H1 (cell line): ENCODE results near the gene FOXO1. TPM values are rescaled to one million over a fixed set of nuclear protein-coding genes. Genes with fewer than 3 reads are reported as not detected.

ENCODE experiments used
- CTCF ChIA-PET: fragments of 300-600 bp; sonication (Branson Sonifier 250); formaldehyde crosslinking; loops from one replicate; lab custom pipeline; 2021; ENCODE audit not compliant: partially characterized antibody; lab: Charles Lee
- POLR2A ChIA-PET: fragments of 300-600 bp; sonication (Branson Sonifier 250); formaldehyde crosslinking; loops from one replicate; lab custom pipeline; 2021; ENCODE audit warnings: inconsistent platforms; ENCODE audit not compliant: partially characterized antibody; lab: Charles Lee
- DNase-seq, 2 experiments: peaks; one replicate each; pipeline versions ENCODE4 v3.0.0 to v3.0.0-alpha.2; 2010 to 2022; ENCODE audit warnings: low spot score in 2 of 2, low read depth in 1 of 2, mixed read lengths in 1 of 2
- FAIRE-seq: peaks from 2 replicates; lab custom pipeline; 2011; peaks lifted over from hg19 to GRCh38; lab: Jason Lieb, UNC
- H2AFZ ChIP-seq: 2 replicates; pipeline ENCODE4 v1.8.1; 2012; ENCODE audit warnings: low read length, inconsistent platforms
- H2AK5ac ChIP-seq: 2 replicates; pipeline ENCODE4 v1.6.1; 2013; ENCODE audit warnings: low read depth, low read length
- H2BK120ac ChIP-seq: replicated peaks from 2 replicates; pipeline ENCODE3; 2013; ENCODE audit warnings: low read depth, low read length, inconsistent platforms
- H2BK12ac ChIP-seq: 2 replicates; pipeline ENCODE4 v1.6.1; 2013; ENCODE audit warnings: low read depth, low read length
- H2BK15ac ChIP-seq: 2 replicates; pipeline ENCODE4 v1.6.1; 2013; ENCODE audit warnings: low read length
- H2BK20ac ChIP-seq: 2 replicates; pipeline ENCODE4 v1.6.1; 2013; ENCODE audit warnings: low read length
- H2BK5ac ChIP-seq: 2 replicates; pipeline ENCODE4 v1.6.1; 2013; ENCODE audit warnings: low read depth, low read length
- H3K14ac ChIP-seq: 2 replicates; pipeline ENCODE4 v1.6.1; 2013; ENCODE audit warnings: inconsistent platforms; ENCODE audit not compliant: insufficient read length
- H3K18ac ChIP-seq: 2 replicates; pipeline ENCODE4 v1.6.1; 2013; ENCODE audit warnings: low read length; ENCODE audit errors: extremely low read depth
- H3K23ac ChIP-seq: 2 replicates; pipeline ENCODE4 v1.6.1; 2013; ENCODE audit warnings: inconsistent platforms; ENCODE audit not compliant: insufficient read length
- H3K23me2 ChIP-seq: 2 replicates; pipeline ENCODE4 v1.6.1; 2013; ENCODE audit warnings: low read depth, low read length
- H3K27ac ChIP-seq: 2 replicates; pipeline ENCODE4 v1.6.1; 2011; ENCODE audit warnings: low read depth, low read length, inconsistent platforms
- H3K27me3 ChIP-seq, 4 experiments: replicated peaks in 1 of 4; 1 replicate in 1 of 4; 2 replicates in 3 of 4; pipeline versions ENCODE4 v1.6.1 to v1.8.1; 2011 to 2013; ENCODE audit warnings: low read length in 3 of 4, mild to moderate bottlenecking in 3 of 4, inconsistent platforms in 2 of 4, mixed read lengths in 2 of 4, moderate library complexity in 1 of 4; ENCODE audit not compliant: control insufficient read depth in 3 of 4, insufficient read depth in 3 of 4; ENCODE audit errors: extremely low read depth in 1 of 4
- H3K36me3 ChIP-seq, 4 experiments: 2 replicates each; pipeline versions ENCODE4 v1.6.1 to v1.8.1; 2011 to 2013; ENCODE audit warnings: mild to moderate bottlenecking in 4 of 4, low read length in 3 of 4, moderate library complexity in 2 of 4, control low read depth in 1 of 4, inconsistent platforms in 1 of 4; ENCODE audit not compliant: insufficient read depth in 4 of 4, control insufficient read depth in 2 of 4
- H3K4ac ChIP-seq: replicated peaks from 2 replicates; pipeline ENCODE3; 2013; ENCODE audit warnings: low read length, low read depth, mixed read lengths, inconsistent platforms; ENCODE audit not compliant: insufficient read length
- H3K4me1 ChIP-seq, 4 experiments: replicated peaks in 1 of 4; 1 replicate in 1 of 4; 2 replicates in 3 of 4; pipeline versions ENCODE4 v1.6.1 to v1.8.1; 2011 to 2013; ENCODE audit warnings: low read length in 3 of 4, inconsistent platforms in 2 of 4, mixed read lengths in 1 of 4; ENCODE audit not compliant: insufficient read depth in 4 of 4, control insufficient read depth in 3 of 4
- H3K4me2 ChIP-seq, 2 experiments: 2 replicates each; pipeline versions ENCODE4 v1.6.1 to v1.8.1; 2011 to 2013; ENCODE audit warnings: low read depth in 2 of 2, low read length in 2 of 2, control low read depth in 1 of 2, inconsistent platforms in 1 of 2, mild to moderate bottlenecking in 1 of 2; ENCODE audit not compliant: insufficient read depth in 1 of 2
- H3K4me3 ChIP-seq, 4 experiments: fragments of 200-600, 300-600 bp in 1 of 4; sonication (generic), shearing (Covaris generic), sonication (Bioruptor Twin) in 1 of 4; 2 replicates each; pipeline versions ENCODE4 v1.5.1 to v1.8.1; 2011 to 2016; ENCODE audit warnings: low read length in 4 of 4, low read depth in 3 of 4, control low read depth in 2 of 4, inconsistent platforms in 2 of 4, mild to moderate bottlenecking in 2 of 4, mixed read lengths in 1 of 4, moderate library complexity in 1 of 4; ENCODE audit not compliant: insufficient read depth in 2 of 4; ENCODE audit errors: extremely low read depth in 1 of 4
- H3K56ac ChIP-seq: replicated peaks from 2 replicates; pipeline ENCODE3; 2013; ENCODE audit warnings: low read depth, mild to moderate bottlenecking, mixed read lengths, low read length, inconsistent platforms; ENCODE audit not compliant: insufficient read length
- H3K79me1 ChIP-seq: 2 replicates; pipeline ENCODE4 v1.6.1; 2013; ENCODE audit warnings: low read depth, low read length, control low read depth
- H3K79me2 ChIP-seq, 2 experiments: 2 replicates each; pipeline versions ENCODE4 v1.6.1 to v1.8.1; 2012 to 2013; ENCODE audit warnings: low read length in 2 of 2, mild to moderate bottlenecking in 2 of 2, inconsistent platforms in 1 of 2; ENCODE audit not compliant: insufficient read depth in 2 of 2, control insufficient read depth in 1 of 2
- H3K9ac ChIP-seq, 4 experiments: replicated peaks in 1 of 4; 1 replicate in 1 of 4; 2 replicates in 3 of 4; pipeline versions ENCODE4 v1.6.1 to v1.8.1; 2011 to 2013; ENCODE audit warnings: low read depth in 3 of 4, low read length in 3 of 4, control low read depth in 2 of 4, mild to moderate bottlenecking in 2 of 4, moderate library complexity in 2 of 4, inconsistent platforms in 1 of 4; ENCODE audit errors: extremely low read depth in 1 of 4
- H3K9me3 ChIP-seq, 2 experiments: 2 replicates each; pipeline versions ENCODE4 v1.6.1 to v1.8.1; 2012 to 2013; ENCODE audit warnings: mild to moderate bottlenecking in 2 of 2, moderate library complexity in 2 of 2, control low read depth in 1 of 2, inconsistent platforms in 1 of 2, low read depth in 1 of 2, low read length in 1 of 2, mixed read lengths in 1 of 2; ENCODE audit not compliant: insufficient read depth in 2 of 2
- H4K20me1 ChIP-seq, 2 experiments: replicated peaks in 1 of 2; 2 replicates each; pipeline versions ENCODE3 to v1.8.1; 2011 to 2013; ENCODE audit warnings: inconsistent platforms in 2 of 2, low read length in 2 of 2, mild to moderate bottlenecking in 1 of 2; ENCODE audit not compliant: insufficient read depth in 2 of 2, control insufficient read depth in 1 of 2
- H4K5ac ChIP-seq: 2 replicates; pipeline ENCODE4 v1.6.1; 2013; ENCODE audit warnings: low read length, low read depth, mixed read lengths, inconsistent platforms; ENCODE audit not compliant: insufficient read length
- H4K8ac ChIP-seq: 2 replicates; pipeline ENCODE4 v1.8.0; 2013; ENCODE audit warnings: mild to moderate bottlenecking, moderate library complexity, low read length, inconsistent platforms; ENCODE audit not compliant: insufficient read depth; ENCODE audit errors: extremely low read depth
- H4K91ac ChIP-seq: replicated peaks from 2 replicates; pipeline ENCODE3; 2013; ENCODE audit warnings: low read length, mixed read lengths, inconsistent platforms; ENCODE audit not compliant: insufficient read length
- CBX8 ChIP-seq: fragments of 300-800, 300-1000 bp; sonication (generic); IDR thresholded peaks from 2 replicates; pipeline ENCODE4 v1.7.1; 2016; ENCODE audit warnings: low read depth, low read length, borderline replicate concordance
- CTBP2 ChIP-seq: IDR thresholded peaks from 2 replicates; pipeline ENCODE4 v1.7.0; 2011; ENCODE audit warnings: borderline replicate concordance, mild to moderate bottlenecking, moderate library complexity, mixed read lengths, low read length; ENCODE audit not compliant: insufficient read depth, insufficient read length
- CTCF ChIP-seq, 3 experiments: IDR thresholded peaks; 1 replicate in 2 of 3; 2 replicates in 1 of 3; pipeline versions ENCODE4 v1.5.1 to v1.6.1; 2011; ENCODE audit warnings: low read length in 3 of 3, mild to moderate bottlenecking in 3 of 3, inconsistent platforms in 2 of 3, low read depth in 1 of 3, moderate library complexity in 1 of 3; ENCODE audit not compliant: insufficient read depth in 1 of 3; ENCODE audit errors: control extremely low read depth in 1 of 3
- JUND ChIP-seq: IDR thresholded peaks from 2 replicates; pipeline ENCODE4 v1.6.1; 2011; ENCODE audit warnings: mild to moderate bottlenecking, improper control_type of control experiment, low read length
- KDM5A ChIP-seq: fragments of 200-600 bp; IDR thresholded peaks from 2 replicates; pipeline ENCODE4 v1.7.1; 2012; ENCODE audit warnings: mild to moderate bottlenecking, low read length, inconsistent platforms, mixed read lengths
- POU5F1 ChIP-seq: IDR thresholded peaks from 2 replicates; pipeline ENCODE4 v1.6.1; 2011; ENCODE audit warnings: low read depth, mild to moderate bottlenecking, low read length, moderate library complexity
- SAP30 ChIP-seq: fragments of 300-600 bp; sonication (generic); IDR thresholded peaks from 2 replicates; pipeline ENCODE4 v1.7.1; 2012; ENCODE audit warnings: low read length, moderate library complexity, mild to moderate bottlenecking, inconsistent platforms; ENCODE audit not compliant: insufficient read depth, insufficient replicate concordance
- SIX5 ChIP-seq: IDR thresholded peaks from 2 replicates; pipeline ENCODE4 v1.6.1; 2011; ENCODE audit warnings: mild to moderate bottlenecking, low read depth, low read length
- WGBS, 2 experiments: shearing (Covaris generic) in 1 of 2; methylation state at CpG; one replicate each; pipeline versions ENCODE4 v1.1.6 to v1.1.7; 2013 to 2015; ENCODE audit warnings: low lambda C conversion rate in 2 of 2, mixed read lengths in 2 of 2, inconsistent platforms in 1 of 2, low coverage in 1 of 2, missing lambda C conversion rate in 1 of 2; ENCODE audit not compliant: insufficient replicate concordance in 2 of 2, insufficient coverage in 1 of 2, insufficient read length in 1 of 2; ENCODE audit errors: extremely low coverage in 1 of 2, missing lambda C conversion rate in 1 of 2; 5-methylcytosine and 5-hydroxymethylcytosine counted together
- polyA plus RNA-seq, 7 experiments: library from polyadenylated mRNA; depleted of rRNA in 3 of 7; stranded (reverse) in 5 of 7; unstranded in 2 of 7; fragments of >200 nt in 5 of 7; fragments of 200-250 nt in 2 of 7; gene quantifications; 1 replicate in 5 of 7; 2 replicates in 1 of 7; 4 replicates in 1 of 7; pipeline versions ENCODE4 v1.2.1 to v1.2.3, GENCODE V29; 2011 to 2013; ENCODE audit warnings: missing spikeins in 2 of 7, mixed read lengths in 2 of 7
- total RNA-seq: library from RNA; stranded (reverse); fragmentation: NEBNext Ultra II Directional; extraction: Animal tissue kit (Norgen Biotek cat#: 25700); gene quantifications from 2 replicates; pipeline ENCODE4 v1.2.1, GENCODE V29; 2021

FOXO1 gene
- total and polyA plus RNA-seq, 2 of the 8 experiments (the other 6 are each of a cell fraction or from before 2014, with no cell fraction given) = 35.3 to 56.9 TPM

- WGBS, 2 experiments = 78% methylated on average over 1 of the region's 1 CpG; no CpG with 5 or more reads in 1 of the 2 experiments
- TF ChIP-seq KDM5A = no peak
- TF ChIP-seq SAP30 = no peak
- no peak for TF ChIP-seq POU5F1
- no peak for TF ChIP-seq CTBP2
- TF ChIP-seq CTCF (IDR thresholded peaks at IDR 0.05; ENCODE audit: control extremely low read depth in 1 of 3, insufficient read depth in 1 of 3, low read depth in 1 of 3, low read length in 3 of 3) = no peak
- no peak for TF ChIP-seq JUND
- no peak for TF ChIP-seq SIX5
- TF ChIP-seq CBX8 = no peak
- TF ChIP-seq, all 59 proteins: peak for 0
Measured at GRCh38 chr13:40522282-40522681, 144.2 kb downstream of the FOXO1 start.

More at GRCh38 chr13:40522282-40522681, 144.2 kb downstream of the FOXO1 start:
- Histone ChIP-seq H2AFZ (no peak overlapping the region), H4K8ac (no peak overlapping the region), H3K4me2 (no peak overlapping the region), H3K27ac (no peak overlapping the region), H3K4me1 (no peaks in the 10 kb centered on the region), H3K18ac (no peak overlapping the region), H3K27me3 (no peaks in the 10 kb centered on the region), H3K4ac (no peak overlapping the region), H4K20me1 (no peaks in the 10 kb centered on the region), H3K14ac (no peak overlapping the region), H2BK120ac (no peak overlapping the region), H3K9me3 (no peaks in the 10 kb centered on the region), H4K5ac (no peak overlapping the region), H2BK5ac (no peak overlapping the region), H2BK12ac (no peak overlapping the region), H3K4me3 (no peak overlapping the region), H3K9ac (no peak overlapping the region), H3K56ac (no peak overlapping the region), H4K91ac (no peak overlapping the region), H2AK5ac (no peak overlapping the region), H3K23me2 (no peaks in the 10 kb centered on the region), H2BK15ac (no peak overlapping the region), H3K36me3 (no peaks in the 10 kb centered on the region), H2BK20ac (no peak overlapping the region), H3K79me2 (no peaks in the 10 kb centered on the region), H3K23ac (no peak overlapping the region), H3K79me1 (no peaks in the 10 kb centered on the region)
- FAIRE-seq = no peak
- DNase-seq = no peak
- POLR2A ChIA-PET = no interaction called here
- CTCF ChIA-PET = interaction anchor here (1.2 kb wide), 1 partner anchor 756 kb away, joined by 3 read pairs; no protein-coding TSS in a partner anchor
